ENCODE results near the gene POLL.

POLL gene

DNA sequence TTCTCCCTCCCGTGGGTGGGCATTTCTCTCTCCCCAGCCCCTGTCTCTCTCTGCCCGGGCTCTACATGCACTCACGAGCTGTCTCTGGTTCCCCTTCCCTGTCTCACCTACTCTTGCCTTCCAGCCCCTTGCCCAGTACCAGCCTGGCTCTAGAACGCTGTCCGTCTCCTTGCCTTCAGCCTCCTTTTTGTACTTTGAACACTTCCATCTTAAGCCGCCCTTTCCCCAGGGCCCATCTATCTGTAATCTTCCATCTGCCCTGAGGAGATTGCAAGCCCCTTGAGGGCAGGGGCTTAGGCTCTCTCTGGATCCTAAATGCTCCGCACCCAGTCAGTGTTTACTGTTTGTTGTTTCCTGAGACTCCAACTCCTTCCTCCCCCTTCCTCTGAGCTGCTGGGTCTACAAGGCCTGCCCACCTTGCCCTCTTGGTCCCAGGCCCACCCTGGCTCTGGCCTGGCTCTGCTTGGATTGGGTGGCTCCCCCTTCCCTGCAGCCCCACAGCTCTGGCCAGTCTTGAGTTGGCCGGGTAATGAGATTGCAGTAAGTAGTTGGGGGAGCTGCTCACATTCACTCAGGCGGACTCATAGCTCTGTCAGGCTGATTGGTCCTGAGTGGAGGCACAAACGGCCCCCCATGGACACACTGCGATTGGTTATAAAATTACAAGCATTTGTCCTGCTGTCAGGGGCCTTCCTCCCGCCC is 28.3 kb downstream of the POLL start:
- DNase-seq (ENCODE audit: extremely low read depth, low read depth): no peak
- no peak overlapping the region for H3K4me3 ChIP-seq (replicated peaks; ENCODE audit: low read depth, low read length)
- TF ChIP-seq, protein P1, sequence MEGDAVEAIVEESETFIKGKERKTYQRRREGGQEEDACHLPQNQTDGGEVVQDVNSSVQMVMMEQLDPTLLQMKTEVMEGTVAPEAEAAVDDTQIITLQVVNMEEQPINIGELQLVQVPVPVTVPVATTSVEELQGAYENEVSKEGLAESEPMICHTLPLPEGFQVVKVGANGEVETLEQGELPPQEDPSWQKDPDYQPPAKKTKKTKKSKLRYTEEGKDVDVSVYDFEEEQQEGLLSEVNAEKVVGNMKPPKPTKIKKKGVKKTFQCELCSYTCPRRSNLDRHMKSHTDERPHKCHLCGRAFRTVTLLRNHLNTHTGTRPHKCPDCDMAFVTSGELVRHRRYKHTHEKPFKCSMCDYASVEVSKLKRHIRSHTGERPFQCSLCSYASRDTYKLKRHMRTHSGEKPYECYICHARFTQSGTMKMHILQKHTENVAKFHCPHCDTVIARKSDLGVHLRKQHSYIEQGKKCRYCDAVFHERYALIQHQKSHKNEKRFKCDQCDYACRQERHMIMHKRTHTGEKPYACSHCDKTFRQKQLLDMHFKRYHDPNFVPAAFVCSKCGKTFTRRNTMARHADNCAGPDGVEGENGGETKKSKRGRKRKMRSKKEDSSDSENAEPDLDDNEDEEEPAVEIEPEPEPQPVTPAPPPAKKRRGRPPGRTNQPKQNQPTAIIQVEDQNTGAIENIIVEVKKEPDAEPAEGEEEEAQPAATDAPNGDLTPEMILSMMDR (IDR thresholded peaks at IDR 0.05; ENCODE audit: low read depth, low read length, missing control alignments): no peak

DNA sequence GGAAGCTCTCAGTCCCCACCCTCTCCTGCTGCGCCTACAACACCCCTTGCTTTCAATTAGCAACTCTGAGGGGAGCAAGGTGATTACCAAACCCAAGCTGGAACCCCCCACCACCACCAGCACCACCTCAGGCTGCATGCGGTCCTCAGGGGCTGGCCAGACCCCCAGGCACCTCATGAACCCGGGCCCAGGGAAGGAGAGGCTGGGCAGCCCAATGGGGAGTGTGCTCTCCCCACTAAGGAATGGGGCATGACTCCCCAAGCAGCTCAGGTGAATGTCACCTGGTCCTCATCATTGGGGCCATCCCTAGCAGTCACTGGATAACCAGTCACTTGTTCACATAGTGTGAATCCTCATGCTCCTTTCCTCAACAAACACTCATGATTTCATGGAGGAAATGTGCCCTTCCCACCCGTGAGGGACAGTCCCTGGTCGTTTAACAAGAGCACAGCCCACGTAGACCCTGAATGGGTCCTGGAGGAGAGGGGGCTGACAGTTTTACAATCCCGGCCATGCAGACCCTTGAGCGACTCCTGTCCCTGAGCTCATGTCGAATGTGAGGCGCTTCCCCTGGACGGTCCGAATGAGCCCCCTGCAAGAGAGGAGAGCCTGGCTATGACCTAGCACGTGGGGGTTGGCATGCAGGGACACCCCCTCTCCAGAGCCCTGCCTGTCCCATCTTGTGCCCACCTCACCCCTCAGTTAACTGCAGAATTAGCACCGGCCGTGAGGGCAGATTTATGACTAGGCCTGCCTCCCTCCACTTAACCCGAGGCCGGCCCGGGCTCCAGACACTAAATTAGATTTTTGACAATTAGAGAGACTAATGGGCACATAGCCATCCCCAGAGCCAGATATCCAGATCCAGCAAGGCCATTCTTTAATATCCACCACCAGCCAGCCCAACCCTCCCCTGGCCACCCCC is 29.1 kb downstream of the POLL start:
- no peak overlapping the region for H3K4me3 ChIP-seq (replicated peaks; ENCODE audit: low read depth, low read length)

DNA sequence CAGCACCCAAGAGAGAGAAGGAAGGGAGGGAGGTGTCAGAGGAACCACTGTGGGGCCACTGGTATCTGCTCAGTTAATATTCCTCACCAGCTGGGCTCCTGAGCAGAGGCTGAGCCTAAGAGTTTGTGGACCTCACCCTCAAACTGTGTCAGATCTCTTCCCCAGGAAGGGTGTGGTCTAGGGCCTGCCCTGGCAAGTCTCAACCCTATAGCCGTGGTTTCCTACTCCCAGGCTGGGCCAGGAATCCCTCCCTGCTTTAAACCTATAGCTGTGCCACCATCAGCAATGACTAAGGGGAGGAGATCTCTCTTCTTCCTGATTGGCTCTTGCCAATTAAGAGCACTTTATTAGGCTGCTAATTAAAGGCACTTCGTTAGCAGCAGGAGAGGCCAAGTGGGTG is 29.9 kb downstream of the POLL start:
- TF ChIP-seq, protein P1 (IDR thresholded peaks at IDR 0.05; ENCODE audit: low read depth, low read length, missing control alignments): no peak
- peak; percentile 52 for DNase-seq (ENCODE audit: extremely low read depth, low read depth)
- no peak overlapping the region for H3K4me3 ChIP-seq (replicated peaks; ENCODE audit: low read depth, low read length)

More for the DNA sequence above, 29.1 kb downstream of the POLL start:
- TF ChIP-seq, protein P1 (IDR thresholded peaks at IDR 0.05; ENCODE audit: low read depth, low read length, missing control alignments): no peak
- no peak for DNase-seq (ENCODE audit: extremely low read depth, low read depth)

DNA sequence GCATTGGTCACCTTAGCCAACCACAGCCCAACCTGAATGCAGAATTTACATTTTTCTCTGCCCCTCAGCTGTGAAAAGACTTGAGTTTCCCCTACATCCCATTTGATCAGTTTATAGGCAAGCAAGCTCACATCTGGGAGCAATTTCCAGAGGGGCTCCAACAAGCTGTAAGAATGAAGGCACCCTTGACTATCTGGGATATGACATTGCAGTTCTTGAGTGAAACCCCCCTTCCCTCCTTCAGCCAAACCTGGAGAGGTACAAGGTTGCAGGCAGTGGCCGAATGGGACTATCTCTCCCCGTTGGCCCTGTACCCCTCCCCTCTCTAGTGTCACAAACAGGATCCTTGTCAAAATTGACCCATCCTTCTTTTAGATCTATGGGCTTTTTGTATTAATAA is 30.5 kb downstream of the POLL start:
- TF ChIP-seq, protein P1 (IDR thresholded peaks at IDR 0.05; ENCODE audit: low read depth, low read length, missing control alignments): no peak
- DNase-seq (ENCODE audit: extremely low read depth, low read depth): no peak
- H3K4me3 ChIP-seq (replicated peaks; ENCODE audit: low read depth, low read length): no peak overlapping the region

DNA sequence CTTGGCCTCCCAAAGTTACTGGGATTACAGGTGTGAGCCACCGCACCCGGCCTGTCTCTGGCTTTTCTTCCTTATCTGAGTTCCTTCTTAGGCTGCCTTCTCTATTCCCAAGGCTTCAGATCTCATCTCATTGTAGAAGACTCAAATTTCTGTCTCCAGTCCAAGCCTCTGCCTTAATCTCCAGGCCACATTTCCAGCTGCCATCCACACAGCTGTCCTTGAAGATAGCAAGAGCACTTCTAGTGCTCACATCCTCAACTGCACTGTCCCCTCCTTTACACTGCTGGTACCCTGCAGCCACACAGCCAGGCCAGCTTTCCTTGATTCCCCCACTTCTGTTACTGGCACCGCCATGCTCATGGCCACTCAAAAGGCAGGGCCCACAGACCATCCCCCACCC is 35.6 kb downstream of the POLL start:
- no peak for DNase-seq (ENCODE audit: extremely low read depth, low read depth)
- TF ChIP-seq, protein P1 (IDR thresholded peaks at IDR 0.05; ENCODE audit: low read depth, low read length, missing control alignments): no peak

DNA sequence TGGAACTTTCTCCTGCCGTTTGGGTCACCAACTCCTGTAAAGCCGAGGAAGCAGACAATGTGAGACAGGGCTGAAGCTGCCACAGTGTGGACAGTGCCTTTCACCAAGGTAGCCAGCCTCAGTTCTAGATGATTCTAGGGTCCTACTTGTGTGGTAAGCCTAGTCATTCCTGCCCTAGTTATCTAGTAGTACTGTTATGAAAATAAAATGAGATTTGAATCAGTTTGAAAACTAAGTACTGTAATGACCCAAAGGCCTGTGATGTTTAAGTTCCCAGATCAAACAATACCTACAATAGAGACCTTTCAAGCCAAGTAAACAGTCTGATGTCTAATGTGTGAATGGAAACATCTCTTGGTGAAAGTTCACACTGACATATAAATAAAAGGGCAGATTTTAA is 37.1 kb downstream of the POLL start:
- no peak overlapping the region for H3K4me3 ChIP-seq (replicated peaks; ENCODE audit: low read depth, low read length)
- no peak for DNase-seq (ENCODE audit: extremely low read depth, low read depth)
- TF ChIP-seq, protein P1 (IDR thresholded peaks at IDR 0.05; ENCODE audit: low read depth, low read length, missing control alignments): no peak

More for the DNA sequence above, 35.6 kb downstream of the POLL start:
- H3K4me3 ChIP-seq (replicated peaks; ENCODE audit: low read depth, low read length): no peak overlapping the region
